HepG2 (cell line): Measurements from ENCODE around the gene ZNF839. TPM values are rescaled to one million over a fixed set of nuclear protein-coding genes. Genes with fewer than 3 reads are reported as not detected.
A peak's percentile ranks its signal among the peaks of the same experiment; 100 is the strongest.

Experiments used
- AHR ChIP-seq: IDR thresholded peaks from 2 replicates; pipeline ENCODE4 v1.6.1; 2018; ENCODE audit warnings: missing genetic modification reagents, missing compliant biosample characterization
- ATF3 ChIP-seq: sonication (generic); formaldehyde crosslinking; IDR thresholded peaks from 2 replicates; pipeline ENCODE4 v1.4.0; 2020; ENCODE audit warnings: missing genetic modification reagents
- BHLHE40 ChIP-seq: IDR thresholded peaks from 2 replicates; pipeline ENCODE4 v1.6.1; 2011; ENCODE audit warnings: low read length, improper control_type of control experiment
- CBX5 ChIP-seq: sonication (generic); formaldehyde crosslinking; IDR thresholded peaks from 2 replicates; pipeline ENCODE4 v1.4.0; 2020; ENCODE audit warnings: missing genetic modification reagents, borderline replicate concordance
- CTCF ChIP-seq: sonication (generic); formaldehyde crosslinking; IDR thresholded peaks from 2 replicates; pipeline ENCODE4 v1.5.0; 2020; ENCODE audit warnings: mild to moderate bottlenecking, missing genetic modification reagents, moderate library complexity
- FOXP4 ChIP-seq: sonication (generic); formaldehyde crosslinking; IDR thresholded peaks from 2 replicates; pipeline ENCODE4 v1.4.0; 2020; ENCODE audit warnings: missing genetic modification reagents
- HNF1B ChIP-seq: sonication (generic); formaldehyde crosslinking; IDR thresholded peaks from 2 replicates; pipeline ENCODE4 v1.5.1; 2020; ENCODE audit warnings: mild to moderate bottlenecking, moderate library complexity, missing genetic modification reagents
- HNF4G ChIP-seq, 2 experiments: sonication (generic) in 1 of 2; formaldehyde crosslinking in 1 of 2; IDR thresholded peaks; 2 replicates each; pipeline versions ENCODE4 v1.4.0 to v1.6.1; 2011 to 2020; ENCODE audit warnings: borderline replicate concordance in 2 of 2, low read depth in 2 of 2, mild to moderate bottlenecking in 2 of 2, low read length in 1 of 2, missing genetic modification reagents in 1 of 2, moderate library complexity in 1 of 2
- MATR3 ChIP-seq: sonication (generic); formaldehyde crosslinking; IDR thresholded peaks from 2 replicates; pipeline ENCODE4 v1.4.0; 2020; ENCODE audit warnings: missing genetic modification reagents
- MIER2 ChIP-seq: IDR thresholded peaks from 2 replicates; pipeline ENCODE4 v1.6.1; 2016; ENCODE audit warnings: missing biosample characterization, missing genetic modification reagents
- MYC ChIP-seq: sonication (generic); formaldehyde crosslinking; IDR thresholded peaks from 2 replicates; pipeline ENCODE4 v1.9.0; 2021; ENCODE audit warnings: missing genetic modification reagents, borderline replicate concordance
- NRL ChIP-seq: sonication (generic); formaldehyde crosslinking; IDR thresholded peaks from 2 replicates; pipeline ENCODE4 v1.5.0; 2020; ENCODE audit warnings: missing genetic modification reagents, mild to moderate bottlenecking, moderate library complexity, borderline replicate concordance
- SKIL ChIP-seq: sonication (generic); formaldehyde crosslinking; IDR thresholded peaks from 2 replicates; pipeline ENCODE4 v1.8.0; 2022; ENCODE audit warnings: missing genetic modification reagents, mild to moderate bottlenecking, moderate library complexity, borderline replicate concordance
- SMC3 ChIP-seq: IDR thresholded peaks from 2 replicates; pipeline ENCODE4 v1.6.1; 2011; ENCODE audit warnings: low read length, improper control_type of control experiment
- YY1 ChIP-seq: IDR thresholded peaks from 2 replicates; pipeline ENCODE4 v1.6.1; 2011; ENCODE audit warnings: low read length, low read depth, moderate library complexity, mild to moderate bottlenecking; ENCODE audit not compliant: insufficient read depth, insufficient replicate concordance
- ZMAT3 ChIP-seq: sonication (generic); formaldehyde crosslinking; conservative IDR thresholded peaks from 2 replicates; pipeline ENCODE4 v1.7.0; 2021; ENCODE audit warnings: missing genetic modification reagents
- ZMAT5 ChIP-seq: sonication (generic); formaldehyde crosslinking; IDR thresholded peaks from 2 replicates; pipeline ENCODE4 v1.5.0; 2020; ENCODE audit warnings: mild to moderate bottlenecking, low read depth, missing genetic modification reagents, borderline replicate concordance
- ZNF329 ChIP-seq: sonication (generic); formaldehyde crosslinking; IDR thresholded peaks from 2 replicates; pipeline ENCODE4 v1.9.0; 2021; ENCODE audit warnings: low read depth, mild to moderate bottlenecking, missing genetic modification reagents
- ZNF549 ChIP-seq: sonication (generic); formaldehyde crosslinking; IDR thresholded peaks from 2 replicates; pipeline ENCODE4 v1.5.0; 2020; ENCODE audit warnings: missing genetic modification reagents
- ZNF562 ChIP-seq: sonication (generic); formaldehyde crosslinking; IDR thresholded peaks from 2 replicates; pipeline ENCODE4 v1.8.0; 2022; ENCODE audit warnings: missing genetic modification reagents, borderline replicate concordance
- polyA plus RNA-seq, 8 experiments: library from polyadenylated mRNA; depleted of rRNA in 3 of 8; stranded (reverse) in 7 of 8; unstranded in 1 of 8; fragments of >200 nt; fragmentation: Illumina TruSeq in 4 of 8; extraction: Trizol in 4 of 8; gene quantifications; 2 replicates each; pipeline versions ENCODE4 v1.2.1 to v1.2.3, GENCODE V29; 2011 to 2016; ENCODE audit warnings: low read depth in 4 of 8, missing spikeins in 1 of 8, mixed read lengths in 1 of 8; ENCODE audit not compliant: insufficient read depth in 1 of 8
- total RNA-seq, 5 experiments: library from RNA; depleted of rRNA; stranded (reverse); fragments of >200 nt; fragmentation: Illumina TruSeq; extraction: Trizol; gene quantifications; 2 replicates each; pipeline ENCODE4 v1.2.3, GENCODE V29; 2016; ENCODE audit warnings: low read depth in 1 of 5

ZNF839 gene
- total and polyA plus RNA-seq, 2 of the 13 experiments (the other 11 are each of a cell fraction or from before 2014, with no cell fraction given): 11.1 to 12.8 TPM

GRCh38 chr14:102314242-102315011 lies 5.1 kb upstream of the ZNF839 start (continued):
- TF ChIP-seq ATF3 (CRISPR knock-in tag): no peak
- no peak for TF ChIP-seq AHR
- TF ChIP-seq MYC (CRISPR knock-in tag): peak; percentile 99
- no peak for TF ChIP-seq ZNF549 (CRISPR knock-in tag)
- peak; percentile 57 for TF ChIP-seq FOXP4 (CRISPR knock-in tag)
- no peak for TF ChIP-seq MIER2
- TF ChIP-seq SKIL (CRISPR knock-in tag): no peak
- TF ChIP-seq HNF1B (CRISPR knock-in tag): 0 out of 2 replicates have a peak, but pooled peaks have one; percentile 55
- no peak for TF ChIP-seq CBX5 (CRISPR knock-in tag)
- peak; percentile 54 for TF ChIP-seq YY1
- TF ChIP-seq ZNF329 (CRISPR knock-in tag): 0 out of 2 replicates have a peak, but pooled peaks have one; percentile 58
- TF ChIP-seq CTCF: peak; percentile 99
- no peak for TF ChIP-seq MATR3
- TF ChIP-seq HNF4G (IDR thresholded peaks at IDR 0.05; ENCODE audit: borderline replicate concordance, low read depth, low read length): no peak; the same call in 1 of the 2 replicates
- no peak for TF ChIP-seq HNF4G (CRISPR knock-in tag; IDR thresholded peaks at IDR 0.05; ENCODE audit: borderline replicate concordance, low read depth)
- TF ChIP-seq ZNF562 (CRISPR knock-in tag): no peak
- TF ChIP-seq NRL (CRISPR knock-in tag): peak; percentile 91
- TF ChIP-seq ZMAT5: no peak
- no peak for TF ChIP-seq ZMAT3
- TF ChIP-seq BHLHE40: peak; percentile 73
- TF ChIP-seq SMC3: no peak; the same call in 1 of the 2 replicates
